K562 (cell line): ENCODE measurements around the gene SLC35G2. TPM values are rescaled to one million over a fixed set of nuclear protein-coding genes. Genes with fewer than 3 reads are reported as not detected.

ENCODE experiments used
- HMGN3 ChIP-seq: IDR thresholded peaks from 2 replicates; pipeline ENCODE4 v1.6.1; 2011; ENCODE audit warnings: borderline replicate concordance, low read depth, mild to moderate bottlenecking, mixed read lengths, low read length; ENCODE audit not compliant: insufficient read length; ENCODE audit errors: extremely low read depth
- HNRNPUL1 ChIP-seq: fragments of 200-400 bp; formaldehyde crosslinking; IDR thresholded peaks from 2 replicates; pipeline ENCODE4 v1.6.1; 2017; ENCODE audit warnings: low read length
- HSF4 ChIP-seq: fragments of 250-450 bp; sonication (Bioruptor Pico); IDR thresholded peaks from 2 replicates; pipeline ENCODE4 v2.1.2; 2022; ENCODE audit warnings: mild to moderate bottlenecking, moderate library complexity, borderline replicate concordance
- KAT7 ChIP-seq: sonication (generic); formaldehyde crosslinking; IDR thresholded peaks from 2 replicates; pipeline ENCODE4 v1.8.0; 2022; ENCODE audit warnings: missing genetic modification reagents, mild to moderate bottlenecking, borderline replicate concordance
- KHSRP ChIP-seq: fragments of 450-650 bp; IDR thresholded peaks from 2 replicates; pipeline ENCODE4 v1.6.1; 2017
- MBD2 ChIP-seq: sonication (generic); IDR thresholded peaks from 2 replicates; pipeline ENCODE4 v1.6.1; 2016; ENCODE audit warnings: low read depth, borderline replicate concordance
- NCOR1 ChIP-seq: fragments of 450-650 bp; IDR thresholded peaks from 2 replicates; pipeline ENCODE4 v1.6.1; 2016; ENCODE audit warnings: mild to moderate bottlenecking, moderate library complexity
- NR3C1 ChIP-seq: sonication (generic); formaldehyde crosslinking; IDR thresholded peaks from 2 replicates; pipeline ENCODE4 v1.8.1; 2022; ENCODE audit warnings: missing genetic modification reagents
- RB1 ChIP-seq: fragments of 450-650 bp; IDR thresholded peaks from 2 replicates; pipeline ENCODE4 v1.6.1; 2017; ENCODE audit warnings: low read depth, mild to moderate bottlenecking
- RFX1 ChIP-seq: fragments of 450-650 bp; IDR thresholded peaks from 2 replicates; pipeline ENCODE4 v1.6.1; 2016; ENCODE audit warnings: mild to moderate bottlenecking, moderate library complexity
- ZNF140 ChIP-seq: fragments of 250-450 bp; sonication (Bioruptor Pico); IDR thresholded peaks from 2 replicates; pipeline ENCODE4 v1.8.0; 2021; ENCODE audit warnings: moderate library complexity, mild to moderate bottlenecking, inconsistent platforms
- ZNF76 ChIP-seq: fragments of 250-450 bp; sonication (Bioruptor Pico); IDR thresholded peaks from 2 replicates; pipeline ENCODE4 v1.4.0; 2020; ENCODE audit warnings: mild to moderate bottlenecking, moderate library complexity, borderline replicate concordance
- polyA plus RNA-seq, 8 experiments: library from polyadenylated mRNA; depleted of rRNA in 4 of 8; stranded (reverse) in 5 of 8; unstranded in 3 of 8; fragments of >200 nt; fragmentation: Nextera tagmentation in 2 of 8; fragmentation: Illumina TruSeq in 1 of 8; extraction: Ambion mirVana in 2 of 8; extraction: Trizol in 1 of 8; gene quantifications; 2 replicates each; pipeline versions ENCODE4 v1.2.1 to v1.2.3, GENCODE V29; 2011 to 2014; ENCODE audit warnings: inconsistent platforms in 1 of 8, missing spikeins in 1 of 8
- total RNA-seq, 7 experiments: library from RNA; depleted of rRNA in 6 of 7; stranded (reverse); fragments of >200 nt in 6 of 7; fragmentation: Illumina TruSeq in 2 of 7; extraction: Trizol in 2 of 7; gene quantifications; 2 replicates each; pipeline versions ENCODE4 v1.2.1 to v1.2.3, GENCODE V29; 2011 to 2021; ENCODE audit warnings: low replicate concordance in 1 of 7
- TF ChIP-seq, protein P1 (sequence below): fragments of 250-450 bp; sonication (Bioruptor Pico); IDR thresholded peaks from 2 replicates; pipeline ENCODE4 v1.4.0; 2020; ENCODE audit warnings: borderline replicate concordance
- TF ChIP-seq, protein P2 (sequence below): fragments of 450-650 bp; IDR thresholded peaks from 2 replicates; pipeline ENCODE4 v1.6.1; 2014; ENCODE audit warnings: low read depth, mild to moderate bottlenecking, moderate library complexity, borderline replicate concordance
- TF ChIP-seq, protein P3 (sequence below): fragments of 450-650 bp; formaldehyde crosslinking; IDR thresholded peaks from 2 replicates; pipeline ENCODE4 v1.4.0; 2020; ENCODE audit warnings: mild to moderate bottlenecking, moderate library complexity
- TF ChIP-seq, protein P4 (sequence below): fragments of 200-400 bp; formaldehyde crosslinking; IDR thresholded peaks from 2 replicates; pipeline ENCODE4 v1.6.1; 2017; ENCODE audit warnings: mild to moderate bottlenecking, low read depth, low read length, moderate library complexity

Gene SLC35G2
- total and polyA plus RNA-seq, 9 of the 15 experiments (the other 6 are each of a cell fraction or from before 2014, with no cell fraction given): 2.6 to 5.9 (median 3.2) TPM

DNA sequence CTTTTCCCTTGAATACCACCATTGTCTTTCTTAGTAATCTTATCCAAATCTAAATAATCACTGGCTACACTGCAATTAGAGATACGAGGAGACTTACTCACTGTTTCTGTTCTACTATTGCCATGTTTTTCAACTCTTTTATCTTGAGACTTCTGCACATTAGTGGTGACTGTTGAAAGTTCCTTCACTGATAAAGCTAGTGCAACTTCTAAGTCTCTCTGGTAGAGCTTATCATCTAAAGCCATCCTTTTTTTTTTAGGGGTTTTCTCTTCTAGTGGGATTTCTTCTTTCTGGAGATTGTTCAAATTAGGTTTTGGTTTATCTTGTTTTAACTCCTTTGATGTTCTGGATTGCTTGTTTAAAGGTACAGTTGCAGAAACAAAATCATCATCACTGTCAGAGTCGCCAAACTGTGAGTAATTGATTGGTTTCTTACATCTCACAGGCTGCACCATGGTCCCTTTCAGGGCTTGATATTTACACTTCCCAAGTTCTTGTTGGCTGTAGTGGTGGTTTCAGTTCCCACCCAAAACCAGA lies 80.8 kb downstream of the SLC35G2 start (continued):
- no peak for TF ChIP-seq ZNF76
- no peak for TF ChIP-seq HSF4 (CRISPR knock-in tag)
- no peak for TF ChIP-seq HMGN3
- TF ChIP-seq, protein P1, sequence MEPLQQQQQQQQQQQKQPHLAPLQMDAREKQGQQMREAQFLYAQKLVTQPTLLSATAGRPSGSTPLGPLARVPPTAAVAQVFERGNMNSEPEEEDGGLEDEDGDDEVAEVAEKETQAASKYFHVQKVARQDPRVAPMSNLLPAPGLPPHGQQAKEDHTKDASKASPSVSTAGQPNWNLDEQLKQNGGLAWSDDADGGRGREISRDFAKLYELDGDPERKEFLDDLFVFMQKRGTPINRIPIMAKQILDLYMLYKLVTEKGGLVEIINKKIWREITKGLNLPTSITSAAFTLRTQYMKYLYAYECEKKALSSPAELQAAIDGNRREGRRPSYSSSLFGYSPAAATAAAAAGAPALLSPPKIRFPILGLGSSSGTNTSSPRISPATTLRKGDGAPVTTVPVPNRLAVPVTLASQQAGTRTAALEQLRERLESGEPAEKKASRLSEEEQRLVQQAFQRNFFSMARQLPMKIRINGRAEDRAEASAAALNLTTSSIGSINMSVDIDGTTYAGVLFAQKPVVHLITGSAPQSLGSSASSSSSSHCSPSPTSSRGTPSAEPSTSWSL (CRISPR knock-in tag): no peak
- TF ChIP-seq KHSRP: peak; percentile 35
- no peak for TF ChIP-seq RFX1
- TF ChIP-seq, protein P2, sequence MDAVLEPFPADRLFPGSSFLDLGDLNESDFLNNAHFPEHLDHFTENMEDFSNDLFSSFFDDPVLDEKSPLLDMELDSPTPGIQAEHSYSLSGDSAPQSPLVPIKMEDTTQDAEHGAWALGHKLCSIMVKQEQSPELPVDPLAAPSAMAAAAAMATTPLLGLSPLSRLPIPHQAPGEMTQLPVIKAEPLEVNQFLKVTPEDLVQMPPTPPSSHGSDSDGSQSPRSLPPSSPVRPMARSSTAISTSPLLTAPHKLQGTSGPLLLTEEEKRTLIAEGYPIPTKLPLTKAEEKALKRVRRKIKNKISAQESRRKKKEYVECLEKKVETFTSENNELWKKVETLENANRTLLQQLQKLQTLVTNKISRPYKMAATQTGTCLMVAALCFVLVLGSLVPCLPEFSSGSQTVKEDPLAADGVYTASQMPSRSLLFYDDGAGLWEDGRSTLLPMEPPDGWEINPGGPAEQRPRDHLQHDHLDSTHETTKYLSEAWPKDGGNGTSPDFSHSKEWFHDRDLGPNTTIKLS: no peak
- TF ChIP-seq HNRNPUL1: no peak
- TF ChIP-seq, protein P3, sequence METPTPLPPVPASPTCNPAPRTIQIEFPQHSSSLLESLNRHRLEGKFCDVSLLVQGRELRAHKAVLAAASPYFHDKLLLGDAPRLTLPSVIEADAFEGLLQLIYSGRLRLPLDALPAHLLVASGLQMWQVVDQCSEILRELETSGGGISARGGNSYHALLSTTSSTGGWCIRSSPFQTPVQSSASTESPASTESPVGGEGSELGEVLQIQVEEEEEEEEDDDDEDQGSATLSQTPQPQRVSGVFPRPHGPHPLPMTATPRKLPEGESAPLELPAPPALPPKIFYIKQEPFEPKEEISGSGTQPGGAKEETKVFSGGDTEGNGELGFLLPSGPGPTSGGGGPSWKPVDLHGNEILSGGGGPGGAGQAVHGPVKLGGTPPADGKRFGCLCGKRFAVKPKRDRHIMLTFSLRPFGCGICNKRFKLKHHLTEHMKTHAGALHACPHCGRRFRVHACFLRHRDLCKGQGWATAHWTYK (CRISPR knock-in tag): no peak
- no peak for TF ChIP-seq NR3C1 (CRISPR knock-in tag)
- TF ChIP-seq, protein P4, sequence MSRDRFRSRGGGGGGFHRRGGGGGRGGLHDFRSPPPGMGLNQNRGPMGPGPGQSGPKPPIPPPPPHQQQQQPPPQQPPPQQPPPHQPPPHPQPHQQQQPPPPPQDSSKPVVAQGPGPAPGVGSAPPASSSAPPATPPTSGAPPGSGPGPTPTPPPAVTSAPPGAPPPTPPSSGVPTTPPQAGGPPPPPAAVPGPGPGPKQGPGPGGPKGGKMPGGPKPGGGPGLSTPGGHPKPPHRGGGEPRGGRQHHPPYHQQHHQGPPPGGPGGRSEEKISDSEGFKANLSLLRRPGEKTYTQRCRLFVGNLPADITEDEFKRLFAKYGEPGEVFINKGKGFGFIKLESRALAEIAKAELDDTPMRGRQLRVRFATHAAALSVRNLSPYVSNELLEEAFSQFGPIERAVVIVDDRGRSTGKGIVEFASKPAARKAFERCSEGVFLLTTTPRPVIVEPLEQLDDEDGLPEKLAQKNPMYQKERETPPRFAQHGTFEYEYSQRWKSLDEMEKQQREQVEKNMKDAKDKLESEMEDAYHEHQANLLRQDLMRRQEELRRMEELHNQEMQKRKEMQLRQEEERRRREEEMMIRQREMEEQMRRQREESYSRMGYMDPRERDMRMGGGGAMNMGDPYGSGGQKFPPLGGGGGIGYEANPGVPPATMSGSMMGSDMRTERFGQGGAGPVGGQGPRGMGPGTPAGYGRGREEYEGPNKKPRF: no peak
- no peak for TF ChIP-seq KAT7 (CRISPR knock-in tag)
- TF ChIP-seq MBD2: 0 out of 2 replicates have a peak, but pooled peaks have one; percentile 19
- TF ChIP-seq NCOR1: peak; percentile 90
- TF ChIP-seq RB1: no peak
- no peak for TF ChIP-seq ZNF140 (CRISPR knock-in tag)
